ENCODE data around the gene ACOT11. TPM values are rescaled to one million over a fixed set of nuclear protein-coding genes. Genes with fewer than 3 reads are reported as not detected.

Gene ACOT11
- polyA plus RNA-seq, 1 donor from 2014 or later, result not detected

DNA sequence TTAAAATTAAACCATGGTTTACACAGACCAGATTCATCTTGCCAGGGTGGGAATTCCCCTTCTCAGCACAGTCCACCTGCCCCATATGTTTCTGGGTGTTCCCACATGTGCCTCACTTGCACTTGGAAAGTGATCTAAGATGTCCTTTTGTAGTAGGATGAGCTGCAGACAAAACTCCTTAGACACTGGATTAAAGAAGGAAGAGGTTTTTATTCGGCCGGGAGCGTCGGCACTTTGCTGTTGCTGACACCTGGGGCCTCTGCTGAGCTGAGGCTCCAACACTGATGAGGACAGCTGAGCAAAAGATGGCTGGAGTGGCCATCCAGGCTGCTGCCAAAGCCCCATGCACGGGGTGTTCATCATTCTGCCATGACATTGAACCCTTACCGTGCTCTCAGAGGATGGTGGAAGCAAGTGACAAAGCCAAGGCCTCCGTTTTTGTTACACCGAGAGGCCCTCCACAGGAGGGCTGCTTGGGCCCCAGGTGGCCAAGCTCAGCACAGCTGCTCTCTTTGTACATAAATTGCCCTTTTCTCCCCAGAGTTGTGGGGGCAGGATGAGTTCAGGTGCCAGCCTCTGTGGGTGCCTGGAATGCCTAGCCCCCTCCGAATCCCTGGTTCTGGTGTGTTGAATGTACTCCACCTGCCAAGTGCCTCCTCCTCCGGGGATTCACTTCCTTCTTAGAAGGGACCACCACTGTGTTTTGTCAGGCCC is 7.3 kb upstream of the ACOT11 start:
- H3K27me3 ChIP-seq (ENCODE audit: insufficient read depth, low read depth, low read length), result peaks cover 20% of the 10 kb centered on the region
- no peaks in the 10 kb centered on the region for H3K36me3 ChIP-seq (ENCODE audit: insufficient read depth, low read length)
- no peaks in the 10 kb centered on the region for H3K9me2 ChIP-seq (ENCODE audit: insufficient read depth, low read length)
- H2AFZ ChIP-seq (ENCODE audit: low read depth, low read length), result no peak overlapping the region
- no peak overlapping the region for H3K27ac ChIP-seq (ENCODE audit: low read length)
- no peaks in the 10 kb centered on the region for H3K79me2 ChIP-seq (replicated peaks; ENCODE audit: insufficient read depth, low read length)
- no peaks in the 10 kb centered on the region for H4K20me1 ChIP-seq (ENCODE audit: insufficient read depth)
- no peaks in the 10 kb centered on the region for H3F3A ChIP-seq (ENCODE audit: insufficient read depth, low read length, poor library complexity, severe bottlenecking)
- no peak for TF ChIP-seq TAF1 (IDR thresholded peaks at IDR 0.05; ENCODE audit: low read depth)
- TF ChIP-seq, protein P1, sequence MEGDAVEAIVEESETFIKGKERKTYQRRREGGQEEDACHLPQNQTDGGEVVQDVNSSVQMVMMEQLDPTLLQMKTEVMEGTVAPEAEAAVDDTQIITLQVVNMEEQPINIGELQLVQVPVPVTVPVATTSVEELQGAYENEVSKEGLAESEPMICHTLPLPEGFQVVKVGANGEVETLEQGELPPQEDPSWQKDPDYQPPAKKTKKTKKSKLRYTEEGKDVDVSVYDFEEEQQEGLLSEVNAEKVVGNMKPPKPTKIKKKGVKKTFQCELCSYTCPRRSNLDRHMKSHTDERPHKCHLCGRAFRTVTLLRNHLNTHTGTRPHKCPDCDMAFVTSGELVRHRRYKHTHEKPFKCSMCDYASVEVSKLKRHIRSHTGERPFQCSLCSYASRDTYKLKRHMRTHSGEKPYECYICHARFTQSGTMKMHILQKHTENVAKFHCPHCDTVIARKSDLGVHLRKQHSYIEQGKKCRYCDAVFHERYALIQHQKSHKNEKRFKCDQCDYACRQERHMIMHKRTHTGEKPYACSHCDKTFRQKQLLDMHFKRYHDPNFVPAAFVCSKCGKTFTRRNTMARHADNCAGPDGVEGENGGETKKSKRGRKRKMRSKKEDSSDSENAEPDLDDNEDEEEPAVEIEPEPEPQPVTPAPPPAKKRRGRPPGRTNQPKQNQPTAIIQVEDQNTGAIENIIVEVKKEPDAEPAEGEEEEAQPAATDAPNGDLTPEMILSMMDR (IDR thresholded peaks at IDR 0.05; ENCODE audit: poor library complexity, severe bottlenecking), result no peak
- TF ChIP-seq MXI1 (conservative IDR thresholded peaks at IDR 0.05; ENCODE audit: poor library complexity, severe bottlenecking), result no peak
- no peak for TF ChIP-seq EZH2 (IDR thresholded peaks at IDR 0.05; ENCODE audit: borderline replicate concordance, insufficient read depth, low read length, poor library complexity, severe bottlenecking)
- TF ChIP-seq RAD21 (conservative IDR thresholded peaks at IDR 0.05), result no peak
- TF ChIP-seq EP300 (conservative IDR thresholded peaks at IDR 0.05; ENCODE audit: poor library complexity, severe bottlenecking), result no peak
- no peak for TF ChIP-seq SMC3 (conservative IDR thresholded peaks at IDR 0.05; ENCODE audit: poor library complexity)
- TF ChIP-seq POLR2AphosphoS5 (IDR thresholded peaks at IDR 0.05), result no peak
- TF ChIP-seq, protein P2, sequence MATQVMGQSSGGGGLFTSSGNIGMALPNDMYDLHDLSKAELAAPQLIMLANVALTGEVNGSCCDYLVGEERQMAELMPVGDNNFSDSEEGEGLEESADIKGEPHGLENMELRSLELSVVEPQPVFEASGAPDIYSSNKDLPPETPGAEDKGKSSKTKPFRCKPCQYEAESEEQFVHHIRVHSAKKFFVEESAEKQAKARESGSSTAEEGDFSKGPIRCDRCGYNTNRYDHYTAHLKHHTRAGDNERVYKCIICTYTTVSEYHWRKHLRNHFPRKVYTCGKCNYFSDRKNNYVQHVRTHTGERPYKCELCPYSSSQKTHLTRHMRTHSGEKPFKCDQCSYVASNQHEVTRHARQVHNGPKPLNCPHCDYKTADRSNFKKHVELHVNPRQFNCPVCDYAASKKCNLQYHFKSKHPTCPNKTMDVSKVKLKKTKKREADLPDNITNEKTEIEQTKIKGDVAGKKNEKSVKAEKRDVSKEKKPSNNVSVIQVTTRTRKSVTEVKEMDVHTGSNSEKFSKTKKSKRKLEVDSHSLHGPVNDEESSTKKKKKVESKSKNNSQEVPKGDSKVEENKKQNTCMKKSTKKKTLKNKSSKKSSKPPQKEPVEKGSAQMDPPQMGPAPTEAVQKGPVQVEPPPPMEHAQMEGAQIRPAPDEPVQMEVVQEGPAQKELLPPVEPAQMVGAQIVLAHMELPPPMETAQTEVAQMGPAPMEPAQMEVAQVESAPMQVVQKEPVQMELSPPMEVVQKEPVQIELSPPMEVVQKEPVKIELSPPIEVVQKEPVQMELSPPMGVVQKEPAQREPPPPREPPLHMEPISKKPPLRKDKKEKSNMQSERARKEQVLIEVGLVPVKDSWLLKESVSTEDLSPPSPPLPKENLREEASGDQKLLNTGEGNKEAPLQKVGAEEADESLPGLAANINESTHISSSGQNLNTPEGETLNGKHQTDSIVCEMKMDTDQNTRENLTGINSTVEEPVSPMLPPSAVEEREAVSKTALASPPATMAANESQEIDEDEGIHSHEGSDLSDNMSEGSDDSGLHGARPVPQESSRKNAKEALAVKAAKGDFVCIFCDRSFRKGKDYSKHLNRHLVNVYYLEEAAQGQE (IDR thresholded peaks at IDR 0.05; ENCODE audit: borderline replicate concordance), result no peak
- H3K4me3 ChIP-seq (ENCODE audit: low read length), result no peak overlapping the region
- no peak overlapping the region for H3K9ac ChIP-seq (ENCODE audit: low read length)
- no peak overlapping the region for H3K4me2 ChIP-seq (ENCODE audit: low read length)
- H3K9me3 ChIP-seq (ENCODE audit: low read length), result no peaks in the 10 kb centered on the region

DNA sequence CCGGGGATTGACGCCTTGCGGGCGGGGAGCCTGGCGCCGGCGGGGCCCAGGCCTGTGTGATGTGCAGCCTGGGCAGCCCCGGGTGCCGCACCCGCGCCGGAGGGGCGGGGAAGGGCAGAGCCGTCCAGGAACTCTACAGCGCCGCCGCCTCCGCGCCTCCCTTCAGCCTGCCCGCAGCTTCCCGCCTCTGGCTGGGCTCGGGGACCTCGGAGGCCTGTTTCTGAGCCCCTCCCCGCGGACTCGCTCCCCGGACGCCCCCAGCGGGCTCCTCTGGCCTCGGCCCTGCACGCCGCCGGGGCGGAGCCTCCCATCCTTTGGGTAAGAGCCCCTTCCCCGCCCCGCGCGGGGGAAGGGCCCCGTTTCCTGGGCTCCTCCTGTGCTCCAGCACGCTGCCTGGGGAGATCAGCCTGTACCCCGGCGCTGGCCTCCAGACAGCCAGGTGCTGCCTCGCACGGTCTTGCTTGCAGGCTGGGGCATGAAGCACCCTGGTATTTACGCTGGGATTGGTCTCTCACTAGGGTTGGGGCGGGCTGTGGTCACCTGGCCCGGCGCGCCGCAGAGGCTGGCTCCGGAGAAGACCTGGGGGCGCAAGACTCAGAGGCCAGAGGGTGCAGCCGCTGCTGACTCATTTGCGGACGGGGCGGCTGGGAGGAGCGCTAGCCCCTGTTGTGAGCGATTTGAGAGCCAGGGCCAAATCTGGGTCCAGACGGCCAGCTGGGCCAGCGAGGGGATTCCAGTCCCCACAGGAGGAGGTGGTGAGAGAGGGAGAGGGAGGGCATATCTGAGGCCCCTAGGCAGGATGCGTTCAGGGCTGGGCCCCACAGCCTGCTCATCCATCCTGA is 5.7 kb upstream of the ACOT11 start:
- Histone ChIP-seq H3K27ac (ENCODE audit: low read length) (no peak overlapping the region), H3F3A (ENCODE audit: insufficient read depth, low read length, poor library complexity, severe bottlenecking) (no peaks in the 10 kb centered on the region)

More for the DNA sequence above, 5.7 kb upstream of the ACOT11 start:
- Histone ChIP-seq H2AFZ (ENCODE audit: low read depth, low read length) (no peak overlapping the region), H3K79me2 (replicated peaks; ENCODE audit: insufficient read depth, low read length) (no peaks in the 10 kb centered on the region), H4K20me1 (ENCODE audit: insufficient read depth) (no peaks in the 10 kb centered on the region), H3K4me2 (ENCODE audit: low read length) (no peak overlapping the region), H3K4me3 (ENCODE audit: low read length) (peak overlapping the region; percentile 50), H3K36me3 (ENCODE audit: insufficient read depth, low read length) (no peaks in the 10 kb centered on the region), H3K9me2 (ENCODE audit: insufficient read depth, low read length) (no peaks in the 10 kb centered on the region), H3K9me3 (ENCODE audit: low read length) (no peaks in the 10 kb centered on the region), H3K9ac (ENCODE audit: low read length) (no peak overlapping the region), H3K27me3 (ENCODE audit: insufficient read depth, low read depth, low read length) (peaks cover 20% of the 10 kb centered on the region)
- no peak for TF ChIP-seq TAF1 (IDR thresholded peaks at IDR 0.05; ENCODE audit: low read depth)
- TF ChIP-seq, protein P1 (IDR thresholded peaks at IDR 0.05; ENCODE audit: poor library complexity, severe bottlenecking), result peak; percentile 24

Data from neural cell (in vitro differentiated cells).